MCF 10A (cell line): ENCODE measurements around the gene FOXD4. TPM values are rescaled to one million over a fixed set of nuclear protein-coding genes. Genes with fewer than 3 reads are reported as not detected.
"Not testable (repeated sequence)": the region's sequence is repeated elsewhere in the genome, so short reads cannot be mapped to it uniquely, and the experiment has no call there.

ENCODE experiments used
- Bru-seq: library from RNA; stranded (reverse); fragments of 400-500 nt; gene quantifications from one replicate; lab custom pipeline; 2021; lab: Mats Ljungman, UMichigan
- BruChase-seq, 2 experiments: library from RNA; stranded (reverse); fragments of 400-500 nt; gene quantifications; one replicate each; lab custom pipeline; 2021; lab: Mats Ljungman, UMichigan
- BruUV-seq: library from RNA; stranded (reverse); fragments of 400-500 nt; replicated peaks from 2 replicates; lab custom pipeline; 2021; lab: Mats Ljungman, UMichigan
- CTCF ChIA-PET: fragments of 300-600 bp; sonication (Branson Sonifier 250); formaldehyde crosslinking; extraction: SDS; loops from one replicate; lab custom pipeline; 2021; ENCODE audit warnings: antibody characterized with exemption, inconsistent platforms; lab: Yijun Ruan, JAX
- POLR2A ChIA-PET: fragments of 300-600, 350-650 bp; sonication (Branson Sonifier 250); formaldehyde crosslinking; extraction: SDS; loops from one replicate; lab custom pipeline; 2020; ENCODE audit warnings: antibody characterized with exemption, inconsistent platforms; lab: Yijun Ruan, JAX
- DNase-seq: peaks from one replicate; pipeline ENCODE4 v3.0.0-alpha.2; 2018; ENCODE audit not compliant: unreplicated experiment
- H3K27ac Mint-ChIP-seq: one replicate; pipeline ENCODE4 v1.8.0; 2022; ENCODE audit warnings: mild to moderate bottlenecking, low read depth, mixed read lengths; ENCODE audit not compliant: unreplicated experiment
- H3K27me3 Mint-ChIP-seq: one replicate; pipeline ENCODE4 v1.8.0; 2022; ENCODE audit warnings: mixed read lengths; ENCODE audit not compliant: insufficient read depth, unreplicated experiment
- H3K36me3 Mint-ChIP-seq: one replicate; pipeline ENCODE4 v1.8.0; 2022; ENCODE audit warnings: mild to moderate bottlenecking, moderate library complexity, mixed read lengths; ENCODE audit not compliant: insufficient read depth, unreplicated experiment
- H3K4me1 Mint-ChIP-seq: one replicate; pipeline ENCODE4 v1.8.0; 2022; ENCODE audit warnings: mixed read lengths; ENCODE audit not compliant: insufficient read depth, unreplicated experiment
- H3K4me3 Mint-ChIP-seq: one replicate; pipeline ENCODE4 v1.8.0; 2022; ENCODE audit warnings: mild to moderate bottlenecking, moderate library complexity, mixed read lengths; ENCODE audit not compliant: unreplicated experiment
- H3K9me3 Mint-ChIP-seq: one replicate; pipeline ENCODE4 v1.8.0; 2022; ENCODE audit warnings: mixed read lengths; ENCODE audit not compliant: unreplicated experiment
- intact Hi-C: fragments of 100-400 bp; cut with micrococcal nuclease; formaldehyde crosslinking; loops from 2 replicates; pipeline ENCODE4 v1.14.1; 2022
- long read RNA-seq: library from polyadenylated mRNA; stranded (forward); transcript quantifications from one replicate; pipeline ENCODE4 v2.0.0, GENCODE V29; 2022
- total RNA-seq: library from RNA; stranded (reverse); gene quantifications from 2 replicates; pipeline ENCODE4 v1.2.3, GENCODE V29; 2022

FOXD4 gene
- total RNA-seq (2.1 and 2.4 TPM in 2 replicates), Bru-seq, nascent RNA (percentile 57 among the genes with signal in this experiment), BruChase-seq, experiment 1, labeled RNA remaining after a 6-hour chase (percentile 76 among the genes with signal in this experiment), BruChase-seq, experiment 2, labeled RNA remaining after a 2-hour chase (percentile 74 among the genes with signal in this experiment)
- long read RNA-seq, result 0 reads

DNA sequence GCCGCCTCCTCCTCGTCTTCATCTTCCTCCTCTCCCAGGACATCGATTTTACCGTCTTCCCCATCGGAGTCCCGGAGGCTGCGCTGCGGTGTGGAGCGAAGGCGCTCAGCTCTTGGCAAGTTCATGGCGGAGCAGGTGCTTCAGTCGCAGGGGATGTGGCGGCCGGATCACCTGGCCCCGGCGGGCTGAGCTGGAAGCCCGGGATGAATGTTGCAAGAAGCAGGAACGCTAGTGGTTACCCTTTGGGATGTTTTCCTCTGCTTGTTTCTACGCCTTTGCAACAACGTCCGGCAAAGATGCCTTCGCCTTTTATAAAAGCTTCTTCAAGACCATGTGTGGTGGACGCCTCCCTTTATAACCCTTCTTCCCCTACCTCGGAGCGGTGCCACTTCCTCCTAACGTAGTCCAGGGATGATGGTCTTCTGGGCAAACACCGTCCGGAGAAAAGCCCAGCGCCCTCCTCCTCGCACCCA lies at the start of gene FOXD4:
FOXD4 (minus strand) TSS at position 423 of the 473 bp plus-strand sequence; CDS start at position 125, 298 bp downstream.
- POLR2A ChIA-PET, H3K9me3 Mint-ChIP-seq, intact Hi-C loops, H3K4me3 Mint-ChIP-seq, BruUV-seq, H3K4me1 Mint-ChIP-seq, CTCF ChIA-PET, H3K27ac Mint-ChIP-seq, DNase-seq: not testable (repeated sequence)
- Mint-ChIP-seq H3K36me3 (peaks cover 14% of the 10 kb centered on the region), H3K27me3 (peaks cover 15% of the 10 kb centered on the region)

GRCh38 chr9:159871-160270 lies 41.7 kb upstream of the FOXD4 start:
- H3K4me3 Mint-ChIP-seq, H3K36me3 Mint-ChIP-seq, H3K27ac Mint-ChIP-seq, BruUV-seq, H3K27me3 Mint-ChIP-seq, H3K9me3 Mint-ChIP-seq, POLR2A ChIA-PET, intact Hi-C loops, CTCF ChIA-PET, DNase-seq, H3K4me1 Mint-ChIP-seq: not testable (repeated sequence)

GRCh38 chr9:151173-151572 lies 33.0 kb upstream of the FOXD4 start:
- DNase-seq, H3K4me3 Mint-ChIP-seq, H3K27ac Mint-ChIP-seq, intact Hi-C loops, H3K9me3 Mint-ChIP-seq, BruUV-seq, H3K27me3 Mint-ChIP-seq, H3K4me1 Mint-ChIP-seq, CTCF ChIA-PET, H3K36me3 Mint-ChIP-seq, POLR2A ChIA-PET: not testable (repeated sequence)

- BruUV-seq, H3K27ac Mint-ChIP-seq, H3K4me1 Mint-ChIP-seq, POLR2A ChIA-PET, H3K4me3 Mint-ChIP-seq, H3K9me3 Mint-ChIP-seq, intact Hi-C loops, CTCF ChIA-PET, H3K27me3 Mint-ChIP-seq, DNase-seq: not testable (repeated sequence)
- peaks cover 10% of the 10 kb centered on the region for H3K36me3 Mint-ChIP-seq
Observed at GRCh38 chr9:139880-140279, 21.7 kb upstream of the FOXD4 start.

GRCh38 chr9:117144-117994 lies 848 bp downstream of the FOXD4 start:
- BruUV-seq, H3K27ac Mint-ChIP-seq, CTCF ChIA-PET, DNase-seq, H3K4me3 Mint-ChIP-seq, H3K9me3 Mint-ChIP-seq, intact Hi-C loops, POLR2A ChIA-PET, H3K4me1 Mint-ChIP-seq: not testable (repeated sequence)
- H3K36me3 Mint-ChIP-seq, result peaks cover 14% of the 10 kb centered on the region
- peaks cover 15% of the 10 kb centered on the region for H3K27me3 Mint-ChIP-seq

- H3K9me3 Mint-ChIP-seq, DNase-seq, POLR2A ChIA-PET, H3K4me3 Mint-ChIP-seq, H3K4me1 Mint-ChIP-seq, BruUV-seq, intact Hi-C loops, CTCF ChIA-PET, H3K27ac Mint-ChIP-seq: not testable (repeated sequence)
- Mint-ChIP-seq H3K36me3 (peaks cover 14% of the 10 kb centered on the region), H3K27me3 (peaks cover 15% of the 10 kb centered on the region)
Observed at GRCh38 chr9:116239-117077, 1.8 kb downstream of the FOXD4 start.

GRCh38 chr9:115118-115451 lies 3.1 kb downstream of the FOXD4 start:
- H3K36me3 Mint-ChIP-seq, CTCF ChIA-PET, intact Hi-C loops, H3K4me3 Mint-ChIP-seq, H3K27ac Mint-ChIP-seq, BruUV-seq, H3K4me1 Mint-ChIP-seq, DNase-seq, H3K9me3 Mint-ChIP-seq: not testable (repeated sequence)
- POLR2A ChIA-PET, result interaction anchor here (0.6 kb wide), 1 partner anchor 56 kb away, joined by 3 read pairs; no protein-coding TSS in a partner anchor
- H3K27me3 Mint-ChIP-seq, result peaks cover 15% of the 10 kb centered on the region

DNA sequence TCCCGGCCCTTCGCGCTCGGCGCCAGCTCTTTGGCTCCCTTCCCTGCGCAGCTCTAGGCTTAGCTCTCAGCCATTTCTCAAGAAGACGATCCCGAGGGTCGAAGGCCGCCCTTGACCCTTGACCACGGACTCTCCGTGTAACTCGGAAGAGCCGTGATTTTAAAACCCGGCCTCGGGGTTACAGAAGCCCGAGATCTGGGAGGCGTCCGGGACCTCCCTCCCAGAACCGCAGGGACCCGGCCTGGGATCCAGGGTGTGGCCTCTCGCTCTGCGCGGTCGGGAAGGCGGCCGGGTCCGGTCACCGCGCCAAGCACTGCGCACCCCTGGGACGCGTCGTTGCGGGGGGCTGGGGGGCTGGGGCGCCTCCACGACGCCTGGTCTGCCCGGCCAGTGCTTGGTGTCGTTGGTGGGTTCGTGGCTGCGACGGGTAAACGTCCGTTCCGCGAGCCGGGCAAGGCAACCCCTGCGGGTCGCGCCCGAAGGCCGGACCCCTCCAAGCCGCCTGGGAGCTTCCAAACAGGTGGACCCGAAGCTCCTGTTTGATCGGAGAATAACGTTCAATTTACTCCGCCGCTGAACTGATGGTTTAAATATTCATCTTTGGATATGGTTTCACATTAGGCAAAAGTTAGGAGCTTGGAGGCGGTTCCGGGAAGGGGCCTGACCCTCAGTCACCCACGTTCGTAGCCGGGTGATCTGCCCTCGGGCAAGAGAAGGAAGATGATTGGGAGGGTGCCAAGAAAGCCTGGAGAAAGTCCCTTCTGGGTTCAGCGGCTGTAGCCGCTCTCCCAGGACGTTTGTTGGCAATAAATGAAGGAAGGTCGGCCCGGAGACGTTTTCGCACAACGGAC lies 3.7 kb downstream of the FOXD4 start:
- TSS peak; percentile 19 for BruUV-seq
- H3K27ac Mint-ChIP-seq, H3K36me3 Mint-ChIP-seq, H3K4me3 Mint-ChIP-seq, H3K9me3 Mint-ChIP-seq, CTCF ChIA-PET, DNase-seq, H3K4me1 Mint-ChIP-seq, intact Hi-C loops: not testable (repeated sequence)
- H3K27me3 Mint-ChIP-seq, result peaks cover 21% of the 10 kb centered on the region
- POLR2A ChIA-PET, result interaction anchor here (0.6 to 0.8 kb wide), 2 partner anchors 57 to 136 kb away, joined by 3 read pairs; no protein-coding TSS in a partner anchor
